HUES64 (cell line): ENCODE data around the gene BRD3OS.

Source experiments
- H3K27ac ChIP-seq: 2 replicates; pipeline ENCODE4 v1.7.0; 2013; ENCODE audit warnings: low read depth, low read length, inconsistent platforms
- H3K27me3 ChIP-seq: 2 replicates; pipeline ENCODE4 v1.6.1; 2013; ENCODE audit warnings: mild to moderate bottlenecking, low read length; ENCODE audit not compliant: insufficient read depth
- H3K36me3 ChIP-seq: 2 replicates; pipeline ENCODE4 v1.6.1; 2013; ENCODE audit warnings: mild to moderate bottlenecking, low read length; ENCODE audit not compliant: insufficient read depth
- H3K4me1 ChIP-seq: 2 replicates; pipeline ENCODE4 v1.6.1; 2013; ENCODE audit warnings: mild to moderate bottlenecking, low read length, moderate library complexity; ENCODE audit not compliant: insufficient read depth
- H3K4me3 ChIP-seq: 2 replicates; pipeline ENCODE4 v1.5.1; 2013; ENCODE audit warnings: mild to moderate bottlenecking, low read length, moderate library complexity
- H3K9ac ChIP-seq: 2 replicates; pipeline ENCODE4 v1.6.1; 2013; ENCODE audit warnings: mild to moderate bottlenecking, low read depth, low read length
- H3K9me3 ChIP-seq: 2 replicates; pipeline ENCODE4 v1.6.1; 2013; ENCODE audit warnings: low read depth, low read length; ENCODE audit not compliant: insufficient read depth
- WGBS: fragments of 150-250, 120-280 bp; methylation state at CpG from one replicate; pipeline ENCODE4 v1.1.7; 2013; ENCODE audit warnings: missing lambda C conversion rate; 5-methylcytosine and 5-hydroxymethylcytosine counted together

BRD3OS gene

GRCh38 chr9:133997584-133997983 is 27.7 kb upstream of the BRD3OS start:
- H3K9ac ChIP-seq, result no peak overlapping the region
- no peak overlapping the region for H3K27ac ChIP-seq
- 87% methylated on average over 2 of the region's 2 CpGs for WGBS
- no peaks in the 10 kb centered on the region for H3K9me3 ChIP-seq
- no peaks in the 10 kb centered on the region for H3K27me3 ChIP-seq
- H3K4me1 ChIP-seq, result peaks cover 5% of the 10 kb centered on the region; the same call in 1 of the 2 replicates
- H3K36me3 ChIP-seq, result no peaks in the 10 kb centered on the region
- H3K4me3 ChIP-seq, result no peak overlapping the region

GRCh38 chr9:133998915-133999595 is 26.2 kb upstream of the BRD3OS start:
- Histone ChIP-seq H3K27ac (no peak overlapping the region), H3K36me3 (no peaks in the 10 kb centered on the region), H3K9ac (no peak overlapping the region), H3K27me3 (no peaks in the 10 kb centered on the region), H3K4me3 (no peak overlapping the region), H3K9me3 (no peaks in the 10 kb centered on the region), H3K4me1 (no peaks in the 10 kb centered on the region)
- WGBS, result 92% methylated on average over 1 of the region's 1 CpG

- H3K4me3 ChIP-seq, result no peak overlapping the region
- 88% methylated on average over 6 of the region's 6 CpGs for WGBS
- no peaks in the 10 kb centered on the region for H3K4me1 ChIP-seq
- H3K9me3 ChIP-seq, result no peaks in the 10 kb centered on the region
- H3K27ac ChIP-seq, result no peak overlapping the region
- H3K27me3 ChIP-seq, result no peaks in the 10 kb centered on the region
- no peaks in the 10 kb centered on the region for H3K36me3 ChIP-seq
- no peak overlapping the region for H3K9ac ChIP-seq
Observed at GRCh38 chr9:133999851-134000265, 25.4 kb upstream of the BRD3OS start.

- Histone ChIP-seq H3K27ac (no peak overlapping the region), H3K9me3 (no peaks in the 10 kb centered on the region), H3K4me1 (no peaks in the 10 kb centered on the region), H3K9ac (no peak overlapping the region), H3K36me3 (no peaks in the 10 kb centered on the region), H3K27me3 (no peaks in the 10 kb centered on the region), H3K4me3 (no peak overlapping the region)
- WGBS, result 83% methylated on average over 2 of the region's 2 CpGs
Observed at GRCh38 chr9:134002796-134003195, 22.5 kb upstream of the BRD3OS start.

GRCh38 chr9:134003237-134003636 is 22.0 kb upstream of the BRD3OS start:
- Histone ChIP-seq H3K9ac (no peak overlapping the region), H3K9me3 (no peaks in the 10 kb centered on the region), H3K4me1 (no peaks in the 10 kb centered on the region), H3K36me3 (no peaks in the 10 kb centered on the region), H3K27ac (no peak overlapping the region), H3K27me3 (no peaks in the 10 kb centered on the region), H3K4me3 (no peak overlapping the region)
- WGBS, result 81% methylated on average over 2 of the region's 2 CpGs

- WGBS, result 87% methylated on average over 20 of the region's 20 CpGs
- Histone ChIP-seq H3K4me1 (no peaks in the 10 kb centered on the region), H3K9ac (no peak overlapping the region), H3K36me3 (no peaks in the 10 kb centered on the region), H3K27ac (no peak overlapping the region), H3K9me3 (no peaks in the 10 kb centered on the region), H3K4me3 (no peak overlapping the region), H3K27me3 (no peaks in the 10 kb centered on the region)
Observed at GRCh38 chr9:134004131-134004873, 21.0 kb upstream of the BRD3OS start.

- Histone ChIP-seq H3K27me3 (no peaks in the 10 kb centered on the region), H3K9me3 (0 out of 2 replicates have a peak, but pooled peaks cover under 1% of the 10 kb centered on the region), H3K9ac (no peak overlapping the region), H3K4me3 (no peak overlapping the region), H3K27ac (no peak overlapping the region), H3K4me1 (no peaks in the 10 kb centered on the region), H3K36me3 (no peaks in the 10 kb centered on the region)
- 87% methylated on average over 14 of the region's 14 CpGs for WGBS
Observed at GRCh38 chr9:134004881-134005280, 20.4 kb upstream of the BRD3OS start.

- Histone ChIP-seq H3K9me3 (peaks cover 5% of the 10 kb centered on the region), H3K27me3 (no peaks in the 10 kb centered on the region), H3K36me3 (no peaks in the 10 kb centered on the region), H3K27ac (no peak overlapping the region), H3K4me3 (no peak overlapping the region), H3K4me1 (no peaks in the 10 kb centered on the region), H3K9ac (no peak overlapping the region)
- 94% methylated on average over 8 of the region's 8 CpGs for WGBS
Observed at GRCh38 chr9:134005381-134005780, 19.9 kb upstream of the BRD3OS start.

GRCh38 chr9:134007150-134007549 is 18.1 kb upstream of the BRD3OS start:
- 90% methylated on average over 6 of the region's 6 CpGs for WGBS
- H3K9me3 ChIP-seq, result peaks cover 19% of the 10 kb centered on the region
- no peak overlapping the region for H3K27ac ChIP-seq
- no peak overlapping the region for H3K4me3 ChIP-seq
- H3K4me1 ChIP-seq, result no peaks in the 10 kb centered on the region
- H3K36me3 ChIP-seq, result no peaks in the 10 kb centered on the region
- no peak overlapping the region for H3K9ac ChIP-seq
- H3K27me3 ChIP-seq, result no peaks in the 10 kb centered on the region

- H3K27me3 ChIP-seq, result no peaks in the 10 kb centered on the region
- no peak overlapping the region for H3K9ac ChIP-seq
Observed at GRCh38 chr9:134007571-134007970, 17.7 kb upstream of the BRD3OS start.

GRCh38 chr9:134010310-134011173 is 14.7 kb upstream of the BRD3OS start:
- Histone ChIP-seq H3K36me3 (no peaks in the 10 kb centered on the region), H3K9me3 (peaks cover 31% of the 10 kb centered on the region), H3K4me1 (no peaks in the 10 kb centered on the region), H3K9ac (no peak overlapping the region), H3K4me3 (no peak overlapping the region), H3K27me3 (no peaks in the 10 kb centered on the region), H3K27ac (no peak overlapping the region)
- WGBS, result 92% methylated on average over 20 of the region's 20 CpGs

More at GRCh38 chr9:134007571-134007970, 17.7 kb upstream of the BRD3OS start:
- no peak overlapping the region for H3K4me3 ChIP-seq
- H3K4me1 ChIP-seq, result no peaks in the 10 kb centered on the region
- H3K36me3 ChIP-seq, result no peaks in the 10 kb centered on the region
- 92% methylated on average over 9 of the region's 9 CpGs for WGBS
- peaks cover 19% of the 10 kb centered on the region for H3K9me3 ChIP-seq
- H3K27ac ChIP-seq, result no peak overlapping the region
